Suppressor macrophage treated with lipopolysaccharide for 4 hours (primary cell): ENCODE data around the gene PRKN.
"Not testable (repeated sequence)": the region's sequence is repeated elsewhere in the genome, so short reads cannot be mapped to it uniquely, and the experiment has no call there.

Source experiments
- DNase-seq: peaks from one replicate; pipeline ENCODE4 v3.0.0-alpha.2; 2020

The PRKN gene

DNA sequence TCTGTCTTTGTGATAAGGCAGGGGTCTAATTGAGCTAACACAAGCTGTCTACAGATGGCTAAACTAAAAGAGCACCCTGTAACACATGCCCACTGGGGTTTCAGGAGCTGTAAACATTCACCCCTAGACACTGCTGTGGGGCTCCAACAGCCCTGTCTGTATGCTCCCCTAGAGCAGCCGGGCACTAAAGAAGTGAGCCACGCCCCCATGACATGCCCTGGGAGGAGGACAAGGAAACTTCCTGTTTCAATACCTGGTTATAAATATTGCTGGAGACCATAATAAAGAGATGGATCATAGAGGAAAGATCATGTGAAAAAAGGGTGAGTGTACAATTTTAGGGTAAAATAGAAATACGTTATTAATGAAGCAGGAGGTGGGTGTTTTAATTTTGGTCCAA lies 786.0 kb downstream of the PRKN start:
- DNase-seq, result no peak

DNA sequence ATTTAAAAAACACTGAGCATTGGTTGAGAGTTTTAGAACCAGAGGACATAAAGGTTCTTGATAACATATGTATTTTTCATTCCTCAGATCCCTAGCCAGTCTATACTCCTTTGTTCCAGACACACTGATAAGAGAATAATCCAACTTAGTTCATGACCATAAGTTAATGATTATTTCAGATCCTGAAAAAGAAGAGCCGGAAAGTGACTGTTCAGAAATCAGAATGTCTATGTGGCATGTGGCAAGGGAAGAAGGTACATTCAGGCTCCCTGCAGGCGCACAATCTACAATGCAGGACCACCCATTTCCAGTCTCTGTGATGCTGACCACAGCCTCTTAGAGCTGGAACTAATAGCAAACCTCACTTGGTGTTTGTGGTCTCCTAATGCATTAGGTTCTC lies 787.0 kb downstream of the PRKN start:
- DNase-seq, result no peak

- no peak for DNase-seq
Measured at GRCh38 chr6:161926324-161926723, 801.2 kb downstream of the PRKN start.

DNA sequence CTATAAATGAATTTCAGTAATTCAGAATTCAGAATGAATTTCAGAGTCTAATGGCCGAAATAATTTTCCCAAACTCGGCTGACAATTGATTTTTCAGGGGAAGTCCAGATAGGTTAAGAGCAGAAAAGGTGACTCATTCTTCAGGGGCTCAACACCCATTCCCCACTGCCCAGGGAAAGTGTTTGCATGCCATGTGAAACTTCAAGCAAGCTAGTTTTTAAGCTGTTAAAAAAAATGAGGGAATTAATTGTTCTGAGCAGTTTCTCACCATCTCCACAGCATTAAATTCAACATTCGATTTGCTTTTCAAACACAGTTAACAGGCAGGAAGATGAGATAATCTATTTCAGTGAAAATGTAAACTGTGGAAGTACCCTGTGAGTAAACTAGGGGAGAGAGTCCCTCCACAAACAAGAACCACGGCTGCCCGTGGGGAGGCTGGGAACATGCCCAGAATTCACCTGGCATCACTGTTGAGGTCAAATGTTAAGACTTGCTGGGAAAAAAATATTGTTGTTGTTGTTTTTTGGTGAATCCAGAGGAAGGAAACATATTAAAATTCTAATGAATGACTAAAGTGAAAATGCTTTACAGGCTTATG lies 803.0 kb downstream of the PRKN start:
- no peak for DNase-seq

- peak; percentile 50 for DNase-seq
Measured at GRCh38 chr6:161922631-161923119, 804.9 kb downstream of the PRKN start.

- DNase-seq, result peak; percentile 3
Measured at GRCh38 chr6:161921602-161922395, 805.8 kb downstream of the PRKN start.

DNA sequence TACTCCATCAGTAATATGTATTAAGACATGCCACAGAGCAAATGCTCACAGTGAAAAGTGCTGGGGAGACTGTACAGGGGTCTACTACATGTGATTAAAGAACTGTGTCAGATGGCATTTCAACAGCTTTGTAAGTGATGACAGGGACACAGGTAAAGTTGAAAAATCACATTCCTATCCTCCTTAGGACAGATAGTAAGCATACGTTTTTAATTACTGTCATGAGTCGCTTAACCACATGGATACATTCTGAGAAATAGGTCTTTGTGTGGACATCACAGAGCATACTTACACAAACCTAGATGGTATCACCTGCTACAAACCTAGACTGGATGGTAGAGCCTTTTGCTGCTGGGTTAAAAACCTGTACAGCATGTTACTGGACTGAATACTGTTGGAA lies 807.9 kb downstream of the PRKN start:
- DNase-seq, result no peak

GRCh38 chr6:161918628-161919205 lies 808.8 kb downstream of the PRKN start:
- no peak for DNase-seq

DNA sequence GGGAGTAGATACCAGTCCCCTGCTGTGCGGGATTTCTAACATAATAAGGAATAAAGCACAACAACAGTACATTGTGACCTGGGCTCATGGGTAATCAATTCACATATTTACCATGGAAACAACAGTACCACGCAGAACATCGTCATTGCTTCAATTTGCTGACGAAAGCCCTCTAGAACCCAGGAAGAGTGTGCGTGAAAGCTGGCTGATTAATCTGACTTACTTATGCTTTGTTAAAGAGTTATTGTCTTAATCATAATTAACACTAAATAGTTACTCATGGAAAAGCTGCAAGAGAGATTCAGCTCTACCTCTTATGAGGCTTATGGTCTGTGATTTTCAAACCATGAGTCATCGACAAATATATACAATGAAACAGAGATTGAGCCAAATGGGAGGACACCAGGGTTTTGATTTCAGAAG lies 809.4 kb downstream of the PRKN start:
- no peak for DNase-seq

GRCh38 chr6:161917645-161918044 lies 809.9 kb downstream of the PRKN start:
- DNase-seq, result no peak

GRCh38 chr6:161915456-161915964 lies 812.1 kb downstream of the PRKN start:
- DNase-seq, result no peak

GRCh38 chr6:161908872-161909271 lies 818.7 kb downstream of the PRKN start:
- DNase-seq, result peak; percentile 2

DNA sequence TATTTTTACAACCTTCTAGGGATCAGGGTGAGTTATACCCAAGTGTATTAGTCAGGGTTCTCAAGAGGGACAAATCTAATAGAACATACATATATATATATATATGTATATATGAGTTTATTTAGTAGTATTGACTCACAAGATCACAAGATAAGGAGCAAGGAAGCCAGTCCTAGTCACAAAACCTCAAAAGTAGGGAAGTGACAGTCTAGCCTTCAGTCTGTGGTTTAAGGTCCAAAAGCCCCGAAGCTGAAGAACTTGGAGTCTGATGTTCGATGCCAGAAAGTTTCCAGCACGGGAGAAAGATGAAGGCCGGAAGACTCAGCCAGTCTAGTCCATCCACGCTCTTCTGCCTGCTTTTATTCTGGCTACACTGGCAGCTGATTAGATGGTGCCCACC lies 821.0 kb downstream of the PRKN start:
- DNase-seq, result peak; percentile 36

DNA sequence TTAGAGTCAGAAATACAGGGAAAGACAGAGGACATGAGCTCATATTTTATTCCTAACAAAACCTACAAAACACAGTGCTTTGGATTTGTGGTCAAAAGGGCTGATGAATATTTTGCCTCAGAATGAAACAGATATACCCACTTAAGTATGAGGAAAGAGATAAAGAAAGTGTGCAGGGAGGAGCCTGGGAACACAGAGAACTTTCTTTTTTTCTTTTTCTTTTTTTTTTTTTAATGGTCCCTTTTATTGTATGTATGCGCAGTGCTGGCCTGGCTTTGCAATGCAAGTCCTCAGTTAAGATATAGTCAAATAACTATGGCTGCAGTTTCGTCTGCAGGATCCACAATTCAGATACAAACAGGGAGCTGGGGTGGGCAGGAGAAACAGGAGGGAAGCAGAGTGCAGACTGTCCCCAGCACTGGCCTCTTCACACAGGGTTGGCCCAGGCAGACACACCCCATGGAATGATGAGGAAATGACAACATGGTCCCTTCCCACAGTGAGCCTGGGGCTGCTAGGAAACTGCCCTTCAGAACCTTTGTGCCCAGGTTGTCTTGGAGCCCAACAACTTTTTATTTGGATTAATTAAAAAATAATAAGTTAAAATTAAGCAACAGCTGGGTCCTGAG lies 823.9 kb downstream of the PRKN start:
- DNase-seq, result no peak

- DNase-seq, result no peak
Measured at GRCh38 chr6:161901740-161902426, 825.7 kb downstream of the PRKN start.

- no peak for DNase-seq
Measured at GRCh38 chr6:161894436-161894835, 833.1 kb downstream of the PRKN start.

- no peak for DNase-seq
Measured at GRCh38 chr6:161891542-161891941, 836.0 kb downstream of the PRKN start.

DNA sequence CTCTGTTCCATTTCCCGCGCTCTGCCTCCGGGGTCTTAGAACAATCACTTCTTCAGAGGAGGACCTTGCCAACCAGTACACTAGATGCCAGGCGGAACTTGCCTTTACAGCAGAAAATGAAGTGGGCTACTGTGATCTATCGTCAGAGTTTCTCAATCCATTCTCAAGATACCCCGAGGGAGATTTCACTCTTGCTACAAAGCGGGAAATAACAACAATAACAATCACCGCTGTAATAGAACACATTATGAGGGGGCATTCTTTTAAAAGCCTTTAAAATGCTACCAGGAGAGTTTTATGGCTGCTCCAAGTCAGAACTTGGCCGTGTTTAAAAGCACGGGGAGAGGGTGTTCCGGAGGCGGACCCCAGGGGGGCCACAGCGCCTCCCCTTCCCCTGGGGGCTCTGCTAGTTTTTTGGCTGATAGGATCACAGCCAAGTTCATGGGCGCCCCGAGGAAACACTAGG lies 836.7 kb downstream of the PRKN start:
- no peak for DNase-seq

GRCh38 chr6:161890133-161890831 lies 837.3 kb downstream of the PRKN start:
- no peak for DNase-seq

DNA sequence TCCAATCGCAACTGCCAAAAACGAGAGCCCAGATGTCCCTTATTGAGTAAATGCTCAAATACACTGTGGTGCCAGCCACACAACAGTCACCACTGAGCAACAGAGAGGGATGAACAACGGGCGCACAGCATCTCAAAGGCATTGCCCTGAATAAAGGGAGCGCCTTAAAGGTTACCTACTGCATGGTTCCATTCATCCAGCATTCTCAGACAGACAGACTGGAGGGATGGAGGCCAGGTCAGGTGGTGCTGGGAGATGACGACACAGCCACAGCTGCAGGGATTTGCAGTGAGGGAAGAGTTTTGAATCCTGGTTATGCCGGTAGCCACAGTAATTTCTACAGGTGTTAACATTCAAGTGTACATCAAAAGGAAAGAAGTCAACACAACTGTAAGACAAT lies 838.2 kb downstream of the PRKN start:
- no peak for DNase-seq

- not testable (repeated sequence) for DNase-seq
Measured at GRCh38 chr6:161886545-161886944, 841.0 kb downstream of the PRKN start.

DNA sequence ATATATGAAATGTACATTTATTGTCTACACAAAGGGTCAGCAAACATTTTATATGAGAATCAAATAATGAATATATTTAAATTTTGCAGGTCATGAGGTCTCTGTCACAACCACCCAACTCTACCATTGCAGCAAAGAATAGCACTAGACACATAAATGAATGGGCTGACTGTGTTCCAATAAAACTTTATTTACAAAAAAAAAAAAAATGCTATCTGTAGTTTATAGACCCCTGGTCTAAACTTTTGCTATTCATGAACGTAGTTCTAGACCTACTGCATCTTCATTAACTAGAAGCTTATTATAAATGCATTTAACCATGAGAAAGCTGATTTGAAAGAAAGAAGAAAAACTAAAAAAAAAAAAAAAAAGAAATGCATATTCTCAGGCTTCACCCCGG lies 842.8 kb downstream of the PRKN start:
- DNase-seq, result no peak
